ENCODE measurements around the gene PCMTD2.

PCMTD2 gene

GRCh38 chr20:64257107-64257757 lies 1.7 kb downstream of the PCMTD2 start:
- TF ChIP-seq MYC (IDR thresholded peaks at IDR 0.05; ENCODE audit: low read depth, low read length) (no peak), POLR2A (IDR thresholded peaks at IDR 0.05; ENCODE audit: extremely low read depth, insufficient read length) (no peak), MAX (IDR thresholded peaks at IDR 0.05; ENCODE audit: low read depth, low read length) (no peak), CTCF (IDR thresholded peaks at IDR 0.05; ENCODE audit: low read depth, low read length) (no peak)
- no peak for DNase-seq (ENCODE audit: low read depth)
- peak overlapping the region; percentile 78 for H3K4me3 ChIP-seq (ENCODE audit: low read depth, low read length)

GRCh38 chr20:64258071-64258823 lies 2.7 kb downstream of the PCMTD2 start:
- no peak overlapping the region for H3K4me3 ChIP-seq (ENCODE audit: low read depth, low read length)
- TF ChIP-seq POLR2A (IDR thresholded peaks at IDR 0.05; ENCODE audit: extremely low read depth, insufficient read length), result no peak
- TF ChIP-seq MAX (IDR thresholded peaks at IDR 0.05; ENCODE audit: low read depth, low read length), result no peak
- no peak for TF ChIP-seq CTCF (IDR thresholded peaks at IDR 0.05; ENCODE audit: low read depth, low read length)
- no peak for TF ChIP-seq MYC (IDR thresholded peaks at IDR 0.05; ENCODE audit: low read depth, low read length)
- DNase-seq (ENCODE audit: low read depth), result no peak

- TF ChIP-seq POLR2A (IDR thresholded peaks at IDR 0.05; ENCODE audit: extremely low read depth, insufficient read length), result no peak
- no peak for TF ChIP-seq CTCF (IDR thresholded peaks at IDR 0.05; ENCODE audit: low read depth, low read length)
- TF ChIP-seq MAX (IDR thresholded peaks at IDR 0.05; ENCODE audit: low read depth, low read length), result no peak
- no peak for TF ChIP-seq MYC (IDR thresholded peaks at IDR 0.05; ENCODE audit: low read depth, low read length)
These were observed 4.7 kb downstream of the PCMTD2 start for GRCh38 chr20:64260239-64260638.

GRCh38 chr20:64261138-64261537 lies 5.6 kb downstream of the PCMTD2 start:
- no peak for TF ChIP-seq POLR2A (IDR thresholded peaks at IDR 0.05; ENCODE audit: extremely low read depth, insufficient read length)
- no peak for TF ChIP-seq MAX (IDR thresholded peaks at IDR 0.05; ENCODE audit: low read depth, low read length)
- no peak for TF ChIP-seq CTCF (IDR thresholded peaks at IDR 0.05; ENCODE audit: low read depth, low read length)
- no peak for TF ChIP-seq MYC (IDR thresholded peaks at IDR 0.05; ENCODE audit: low read depth, low read length)
- no peak overlapping the region for H3K4me3 ChIP-seq (ENCODE audit: low read depth, low read length)
- no peak for DNase-seq (ENCODE audit: low read depth)

More at GRCh38 chr20:64260239-64260638, 4.7 kb downstream of the PCMTD2 start:
- H3K4me3 ChIP-seq (ENCODE audit: low read depth, low read length), result no peak overlapping the region
- no peak for DNase-seq (ENCODE audit: low read depth)

- no peak overlapping the region for H3K4me3 ChIP-seq (ENCODE audit: low read depth, low read length)
- TF ChIP-seq MAX (IDR thresholded peaks at IDR 0.05; ENCODE audit: low read depth, low read length) (no peak), MYC (IDR thresholded peaks at IDR 0.05; ENCODE audit: low read depth, low read length) (no peak), POLR2A (IDR thresholded peaks at IDR 0.05; ENCODE audit: extremely low read depth, insufficient read length) (no peak), CTCF (IDR thresholded peaks at IDR 0.05; ENCODE audit: low read depth, low read length) (no peak)
- no peak for DNase-seq (ENCODE audit: low read depth)
These were observed 8.5 kb downstream of the PCMTD2 start for GRCh38 chr20:64264091-64264490.
